Coronary artery (tissue), 2 donors: Measurements from ENCODE around the gene SSH3.

Experiments used
- DNase-seq: peaks from one replicate; pipeline ENCODE4 v3.0.0-alpha.2; 2017; ENCODE audit warnings: low spot score
- H3K27ac ChIP-seq, 2 donors: fragments of 200-600 bp; sonication (generic); one replicate each; pipeline ENCODE4 v1.5.1; 2016 to 2019
- H3K4me3 ChIP-seq: fragments of 200-600 bp; sonication (generic); 2 replicates; pipeline ENCODE4 v1.5.1; 2016; ENCODE audit warnings: mild to moderate bottlenecking, moderate library complexity
- TF ChIP-seq, protein P1 (sequence below): fragments of 200-600 bp; sonication (generic); IDR thresholded peaks from one replicate; pipeline ENCODE4 v1.5.1; 2019; ENCODE audit warnings: antibody characterized with exemption

Gene SSH3, protein sequence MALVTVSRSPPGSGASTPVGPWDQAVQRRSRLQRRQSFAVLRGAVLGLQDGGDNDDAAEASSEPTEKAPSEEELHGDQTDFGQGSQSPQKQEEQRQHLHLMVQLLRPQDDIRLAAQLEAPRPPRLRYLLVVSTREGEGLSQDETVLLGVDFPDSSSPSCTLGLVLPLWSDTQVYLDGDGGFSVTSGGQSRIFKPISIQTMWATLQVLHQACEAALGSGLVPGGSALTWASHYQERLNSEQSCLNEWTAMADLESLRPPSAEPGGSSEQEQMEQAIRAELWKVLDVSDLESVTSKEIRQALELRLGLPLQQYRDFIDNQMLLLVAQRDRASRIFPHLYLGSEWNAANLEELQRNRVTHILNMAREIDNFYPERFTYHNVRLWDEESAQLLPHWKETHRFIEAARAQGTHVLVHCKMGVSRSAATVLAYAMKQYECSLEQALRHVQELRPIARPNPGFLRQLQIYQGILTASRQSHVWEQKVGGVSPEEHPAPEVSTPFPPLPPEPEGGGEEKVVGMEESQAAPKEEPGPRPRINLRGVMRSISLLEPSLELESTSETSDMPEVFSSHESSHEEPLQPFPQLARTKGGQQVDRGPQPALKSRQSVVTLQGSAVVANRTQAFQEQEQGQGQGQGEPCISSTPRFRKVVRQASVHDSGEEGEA

DNA sequence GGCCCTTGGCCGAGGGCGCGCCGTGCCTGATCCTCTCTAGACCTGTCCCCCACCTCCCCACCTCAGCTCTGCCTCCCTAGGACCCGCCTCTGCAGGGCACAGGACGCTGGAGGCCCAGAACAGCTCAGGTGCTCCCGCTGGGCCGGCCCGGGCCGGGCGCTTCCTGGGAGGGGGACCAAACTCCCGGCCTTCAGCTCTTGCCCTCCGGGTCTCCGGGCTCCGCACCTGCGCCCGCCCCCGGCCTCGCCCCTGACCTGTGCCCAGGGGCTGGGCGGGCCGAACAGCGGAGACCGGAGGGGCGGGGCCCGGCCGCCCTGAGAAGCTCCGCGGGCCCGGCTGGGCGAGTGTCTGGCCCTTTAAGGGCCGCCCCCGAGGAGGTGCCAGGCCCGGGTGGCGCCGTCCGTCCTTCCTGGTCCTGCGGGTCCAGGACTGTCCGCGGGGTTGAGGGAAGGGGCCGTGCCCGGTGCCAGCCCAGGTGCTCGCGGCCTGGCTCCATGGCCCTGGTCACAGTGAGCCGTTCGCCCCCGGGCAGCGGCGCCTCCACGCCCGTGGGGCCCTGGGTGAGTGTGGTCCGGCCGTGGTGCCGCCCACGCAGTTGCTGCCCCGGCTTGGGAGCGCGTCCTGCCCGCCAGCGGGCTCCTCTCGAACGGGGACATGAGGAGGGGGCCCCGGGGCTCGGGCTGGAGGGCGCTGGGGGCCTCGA lies at the start of gene SSH3:
TSS of gene SSH3 (plus strand) at position 399 of the 703 bp plus-strand sequence. CDS start at position 495, 96 bp downstream.
- Histone ChIP-seq H3K4me3 (peak within 1 kb of the TSS; percentile 100), H3K27ac (peak within 1 kb of the TSS; percentile 76 to 90)
- DNase-seq = peak; percentile 80
- TF ChIP-seq, protein P1, sequence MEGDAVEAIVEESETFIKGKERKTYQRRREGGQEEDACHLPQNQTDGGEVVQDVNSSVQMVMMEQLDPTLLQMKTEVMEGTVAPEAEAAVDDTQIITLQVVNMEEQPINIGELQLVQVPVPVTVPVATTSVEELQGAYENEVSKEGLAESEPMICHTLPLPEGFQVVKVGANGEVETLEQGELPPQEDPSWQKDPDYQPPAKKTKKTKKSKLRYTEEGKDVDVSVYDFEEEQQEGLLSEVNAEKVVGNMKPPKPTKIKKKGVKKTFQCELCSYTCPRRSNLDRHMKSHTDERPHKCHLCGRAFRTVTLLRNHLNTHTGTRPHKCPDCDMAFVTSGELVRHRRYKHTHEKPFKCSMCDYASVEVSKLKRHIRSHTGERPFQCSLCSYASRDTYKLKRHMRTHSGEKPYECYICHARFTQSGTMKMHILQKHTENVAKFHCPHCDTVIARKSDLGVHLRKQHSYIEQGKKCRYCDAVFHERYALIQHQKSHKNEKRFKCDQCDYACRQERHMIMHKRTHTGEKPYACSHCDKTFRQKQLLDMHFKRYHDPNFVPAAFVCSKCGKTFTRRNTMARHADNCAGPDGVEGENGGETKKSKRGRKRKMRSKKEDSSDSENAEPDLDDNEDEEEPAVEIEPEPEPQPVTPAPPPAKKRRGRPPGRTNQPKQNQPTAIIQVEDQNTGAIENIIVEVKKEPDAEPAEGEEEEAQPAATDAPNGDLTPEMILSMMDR = no peak

DNA sequence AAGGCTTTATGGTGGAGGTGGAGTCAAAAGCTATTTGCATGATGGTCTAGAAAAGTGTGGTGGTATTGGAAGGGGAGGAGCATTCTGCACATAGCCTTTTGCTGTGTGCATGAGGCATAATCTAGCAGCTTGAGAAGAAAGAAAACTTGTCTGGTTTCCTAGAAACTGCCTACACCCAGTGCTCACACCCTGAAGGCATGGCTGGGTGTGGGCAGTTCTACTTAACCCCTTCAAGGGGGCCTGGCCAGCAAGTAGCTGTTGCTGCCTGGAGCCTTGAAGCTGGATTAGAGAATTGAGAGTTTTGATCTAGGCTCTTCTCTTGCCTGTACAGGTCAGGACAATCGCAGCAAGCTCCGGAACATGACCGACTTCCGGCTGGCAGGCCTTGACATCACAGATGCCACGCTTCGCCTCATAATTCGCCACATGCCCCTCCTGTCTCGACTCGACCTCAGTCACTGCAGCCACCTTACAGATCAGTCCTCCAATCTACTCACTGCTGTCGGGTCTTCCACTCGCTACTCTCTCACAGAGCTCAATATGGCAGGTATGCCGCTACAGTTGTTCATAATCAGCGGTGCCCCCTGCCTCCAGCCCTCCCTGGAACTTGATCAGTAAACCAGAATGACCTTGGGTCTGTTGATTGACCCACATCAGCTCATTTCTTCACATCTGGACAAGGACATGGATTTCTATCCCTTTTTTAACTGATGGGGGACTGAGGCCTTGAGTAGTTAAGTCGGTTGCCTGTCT lies 49.3 kb upstream of the SSH3 start:
- H3K27ac ChIP-seq = no peak overlapping the region
- TF ChIP-seq, protein P1 = no peak
- no peak for DNase-seq
- no peak overlapping the region for H3K4me3 ChIP-seq

DNA sequence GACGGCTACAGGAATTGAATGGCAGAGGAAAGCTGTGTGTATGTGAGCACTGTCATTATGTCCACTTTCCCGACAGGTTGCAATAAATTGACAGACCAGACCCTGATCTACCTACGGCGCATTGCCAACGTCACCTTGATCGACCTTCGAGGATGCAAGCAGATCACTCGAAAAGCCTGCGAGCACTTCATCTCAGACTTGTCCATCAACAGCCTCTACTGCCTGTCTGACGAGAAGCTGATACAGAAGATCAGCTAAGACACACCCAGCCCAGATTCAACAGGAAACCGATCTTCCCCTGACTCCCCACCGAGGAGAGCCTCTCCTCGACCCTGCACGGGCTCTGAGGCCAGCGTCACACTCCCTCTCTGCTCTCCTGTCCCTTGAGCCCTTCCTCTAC lies 48.5 kb upstream of the SSH3 start:
- H3K27ac ChIP-seq = peak overlapping the region in 1 of 2 donors; percentile 6

DNA sequence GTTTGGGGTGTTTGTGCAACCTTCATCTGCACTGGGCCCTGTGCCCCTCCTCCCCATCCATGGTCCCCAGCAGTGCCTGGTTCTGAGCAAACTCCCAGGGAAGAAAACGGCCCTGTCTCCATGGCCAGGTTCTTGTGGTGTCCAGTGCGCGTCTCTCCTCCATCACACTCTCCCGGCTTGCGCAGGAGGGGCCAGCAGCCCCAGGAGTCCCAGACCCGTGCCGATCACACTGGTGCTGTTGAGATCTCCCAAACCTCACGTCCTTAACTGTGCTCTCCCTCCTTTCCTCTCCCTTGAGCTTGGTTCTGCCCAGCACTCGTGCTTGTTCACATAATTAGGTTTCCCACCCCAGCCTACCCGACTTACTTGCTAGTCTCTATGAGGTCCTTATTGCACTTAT lies 48.0 kb upstream of the SSH3 start:
- H3K27ac ChIP-seq = peak overlapping the region in 1 of 2 donors; percentile 6
- TF ChIP-seq, protein P1 = no peak
- no peak overlapping the region for H3K4me3 ChIP-seq
- DNase-seq = no peak

More for the DNA sequence above, 48.5 kb upstream of the SSH3 start:
- DNase-seq = no peak
- TF ChIP-seq, protein P1 = no peak
- H3K4me3 ChIP-seq = no peak overlapping the region

DNA sequence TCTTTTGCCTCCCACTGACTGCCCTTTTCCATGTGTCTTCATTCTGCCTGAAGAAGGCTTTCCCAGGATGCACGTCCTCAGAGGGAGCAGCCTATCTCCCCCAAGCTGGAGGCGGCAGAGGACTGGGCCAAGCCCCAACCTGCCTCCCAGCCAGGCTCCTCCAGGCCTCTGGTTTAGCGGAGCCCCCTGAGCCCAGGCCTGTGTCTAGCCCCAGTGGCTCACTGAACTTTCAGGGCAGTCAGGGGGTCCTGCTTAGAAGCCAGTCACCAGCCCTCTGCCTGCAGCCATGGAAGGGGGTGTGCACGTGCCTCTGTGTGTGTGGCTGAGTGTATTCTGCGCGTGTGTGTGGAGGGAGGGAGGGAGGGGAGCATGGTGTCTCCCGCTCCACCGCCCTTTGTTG lies 47.5 kb upstream of the SSH3 start:
- DNase-seq = no peak
- TF ChIP-seq, protein P1 = no peak
- Histone ChIP-seq H3K27ac (no peak overlapping the region), H3K4me3 (no peak overlapping the region)

DNA sequence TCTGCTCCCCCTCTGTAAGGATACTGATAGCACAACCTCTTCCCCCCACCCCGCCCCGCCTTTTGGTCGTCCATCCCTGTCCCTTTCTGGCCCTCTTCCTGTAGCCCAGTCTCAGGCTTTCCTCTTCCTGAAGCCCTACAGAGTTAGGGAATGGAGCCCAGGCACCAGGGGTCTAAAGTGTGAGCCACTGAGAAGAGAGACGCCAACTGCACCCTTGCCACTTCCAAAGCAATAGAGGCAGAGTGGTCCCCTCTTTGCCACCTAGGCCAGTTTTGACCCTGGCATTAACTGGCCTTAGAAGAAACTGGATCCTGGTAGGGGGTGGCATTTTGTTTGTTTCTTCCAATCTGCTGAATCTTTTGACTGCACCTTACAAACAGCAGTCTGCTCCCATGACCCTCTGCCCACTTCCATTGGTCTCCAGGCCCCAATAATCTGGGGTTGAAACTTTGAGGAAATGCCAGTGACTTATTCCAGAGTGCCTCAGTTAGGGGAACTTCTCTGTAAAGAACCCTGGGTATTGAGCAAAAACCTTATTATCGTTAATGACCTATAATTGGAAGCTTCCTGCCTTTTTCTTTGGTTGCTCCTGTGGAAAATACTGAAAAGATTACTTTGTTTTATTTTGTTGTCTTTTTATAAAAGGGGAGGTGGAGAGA lies 46.7 kb upstream of the SSH3 start:
- no peak for DNase-seq
- Histone ChIP-seq H3K4me3 (no peak overlapping the region), H3K27ac (no peak overlapping the region)
- TF ChIP-seq, protein P1 = no peak
